ENCODE measurements around the gene SLC8B1.

DNA sequence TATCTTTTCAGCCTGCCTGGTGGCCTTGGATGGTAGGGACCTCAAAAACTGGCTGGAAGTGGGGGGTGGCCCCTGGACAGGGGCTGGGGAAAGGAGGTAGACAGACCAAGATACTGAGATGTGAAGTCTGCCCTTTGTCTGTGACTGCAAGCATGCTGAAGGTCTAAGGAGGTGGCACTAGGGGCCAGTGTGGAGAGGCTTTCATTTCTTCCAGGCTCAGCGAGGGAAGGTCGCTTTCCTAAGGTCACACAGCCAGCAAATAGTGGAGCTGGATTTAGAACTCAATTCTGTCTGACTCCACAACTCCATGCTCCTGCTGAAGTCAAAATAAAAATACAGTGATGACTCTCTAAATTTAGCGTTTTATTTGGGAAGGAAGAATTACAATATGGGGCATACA, 12.2 kb upstream of the SLC8B1 start:
- no peak for TF ChIP-seq MAFK (IDR thresholded peaks at IDR 0.05; ENCODE audit: low read depth, low read length)
- TF ChIP-seq RAD21 (IDR thresholded peaks at IDR 0.05; ENCODE audit: low read length): no peak

Data from IMR-90 (cell line).